Choroid plexus epithelial cell (primary cell): ENCODE measurements around the gene SCG5.

Experiments used
- DNase-seq: peaks from one replicate; pipeline ENCODE4 v3.0.0-alpha.2; 2010; ENCODE audit warnings: low read depth
- H3K4me3 ChIP-seq: 2 replicates; pipeline ENCODE4 v1.5.1; 2011; ENCODE audit warnings: low read depth, mild to moderate bottlenecking, control low read depth, low read length, moderate library complexity
- TF ChIP-seq, protein P1 (sequence below): conservative IDR thresholded peaks from 2 replicates; pipeline ENCODE4 v1.5.1; 2011; ENCODE audit warnings: low read depth, mild to moderate bottlenecking, control low read depth, inconsistent platforms, low read length, moderate library complexity

The SCG5 gene

DNA sequence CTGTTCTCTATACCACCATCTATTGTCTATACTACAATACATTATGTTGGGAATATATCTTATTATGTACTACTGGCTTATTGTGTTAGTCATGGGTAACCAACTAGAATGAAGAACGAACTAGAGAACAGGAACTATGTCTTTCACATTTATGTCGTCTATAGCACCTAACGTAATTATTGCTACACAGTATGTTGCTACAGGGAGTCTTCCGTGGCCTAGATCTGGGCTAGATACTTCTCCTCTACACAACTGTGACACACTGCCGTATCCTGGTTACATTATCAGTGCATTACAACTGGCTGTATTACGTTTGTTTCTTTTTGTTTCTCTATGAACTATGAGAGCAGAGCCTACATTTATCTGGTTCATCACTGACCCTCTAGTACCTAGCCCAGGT is 34.0 kb downstream of the SCG5 start:
- H3K4me3 ChIP-seq = no peak overlapping the region
- no peak for DNase-seq
- TF ChIP-seq, protein P1, sequence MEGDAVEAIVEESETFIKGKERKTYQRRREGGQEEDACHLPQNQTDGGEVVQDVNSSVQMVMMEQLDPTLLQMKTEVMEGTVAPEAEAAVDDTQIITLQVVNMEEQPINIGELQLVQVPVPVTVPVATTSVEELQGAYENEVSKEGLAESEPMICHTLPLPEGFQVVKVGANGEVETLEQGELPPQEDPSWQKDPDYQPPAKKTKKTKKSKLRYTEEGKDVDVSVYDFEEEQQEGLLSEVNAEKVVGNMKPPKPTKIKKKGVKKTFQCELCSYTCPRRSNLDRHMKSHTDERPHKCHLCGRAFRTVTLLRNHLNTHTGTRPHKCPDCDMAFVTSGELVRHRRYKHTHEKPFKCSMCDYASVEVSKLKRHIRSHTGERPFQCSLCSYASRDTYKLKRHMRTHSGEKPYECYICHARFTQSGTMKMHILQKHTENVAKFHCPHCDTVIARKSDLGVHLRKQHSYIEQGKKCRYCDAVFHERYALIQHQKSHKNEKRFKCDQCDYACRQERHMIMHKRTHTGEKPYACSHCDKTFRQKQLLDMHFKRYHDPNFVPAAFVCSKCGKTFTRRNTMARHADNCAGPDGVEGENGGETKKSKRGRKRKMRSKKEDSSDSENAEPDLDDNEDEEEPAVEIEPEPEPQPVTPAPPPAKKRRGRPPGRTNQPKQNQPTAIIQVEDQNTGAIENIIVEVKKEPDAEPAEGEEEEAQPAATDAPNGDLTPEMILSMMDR = no peak

DNA sequence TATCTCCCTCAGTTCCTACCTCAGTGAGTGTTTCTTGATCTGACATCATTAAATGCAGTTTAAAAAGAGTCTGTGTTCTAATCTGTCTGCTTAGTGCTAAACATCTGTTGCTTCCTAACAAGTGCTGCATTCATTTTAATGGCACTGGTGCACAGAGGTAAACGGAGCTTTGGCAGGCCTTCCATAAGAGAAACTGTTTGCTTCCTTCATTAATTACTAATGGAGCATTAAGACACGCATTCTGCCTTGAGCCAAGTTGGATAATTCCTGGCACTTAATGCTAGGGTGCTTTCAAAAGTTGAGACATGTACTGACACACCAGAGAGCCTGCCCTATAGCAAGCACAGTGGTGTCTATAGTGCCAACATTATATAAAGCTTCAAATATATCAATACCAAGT is 34.7 kb downstream of the SCG5 start:
- TF ChIP-seq, protein P1 = no peak
- H3K4me3 ChIP-seq = no peak overlapping the region

DNA sequence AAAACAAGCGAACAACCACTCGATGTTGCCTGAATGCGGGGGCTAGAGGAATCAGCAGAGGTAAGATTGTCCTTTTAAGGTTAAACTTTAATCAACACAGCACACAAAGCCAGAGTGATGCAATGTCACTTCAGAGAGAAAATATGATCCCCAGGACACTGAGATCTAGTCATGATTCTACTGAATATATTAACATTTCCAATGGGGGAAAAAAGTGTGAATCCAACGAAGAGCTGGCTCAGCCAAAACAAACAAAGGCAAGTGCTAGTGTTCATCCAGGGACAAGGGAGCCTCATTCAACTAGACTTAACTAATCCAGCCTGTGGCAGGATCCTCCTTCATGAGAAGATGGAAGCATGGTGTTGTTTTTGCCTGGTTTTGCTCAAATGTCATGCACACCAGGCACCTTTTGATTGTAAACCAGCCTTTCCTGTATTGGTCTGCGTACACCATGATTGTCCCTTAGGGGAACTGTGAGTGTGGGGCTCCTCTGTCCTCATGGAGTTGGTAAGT is 35.8 kb downstream of the SCG5 start:
- TF ChIP-seq, protein P1 = no peak
- peak; percentile 35 for DNase-seq

More for the DNA sequence above, 34.7 kb downstream of the SCG5 start:
- DNase-seq = no peak

DNA sequence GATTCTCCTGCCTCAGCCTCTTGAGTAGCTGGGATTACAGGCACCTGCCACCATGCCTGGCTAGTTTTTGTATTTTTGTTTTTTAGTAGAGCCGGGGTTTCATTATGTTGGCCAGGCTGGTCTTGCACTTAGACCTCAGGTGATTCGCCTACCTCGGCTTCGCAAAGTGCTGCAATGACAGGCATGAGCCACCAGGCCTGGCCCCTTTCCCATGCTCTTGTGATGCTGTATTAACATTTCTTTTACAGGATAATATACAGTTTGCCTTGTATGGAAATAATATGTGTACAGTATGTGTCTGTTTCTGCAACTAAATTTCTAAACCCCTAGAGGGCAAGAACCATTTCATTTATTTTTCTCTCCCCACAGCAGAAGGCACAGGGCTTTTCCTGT is 37.8 kb downstream of the SCG5 start:
- TF ChIP-seq, protein P1 = no peak
- no peak overlapping the region for H3K4me3 ChIP-seq
- DNase-seq = no peak

More for the DNA sequence above, 35.8 kb downstream of the SCG5 start:
- no peak overlapping the region for H3K4me3 ChIP-seq

DNA sequence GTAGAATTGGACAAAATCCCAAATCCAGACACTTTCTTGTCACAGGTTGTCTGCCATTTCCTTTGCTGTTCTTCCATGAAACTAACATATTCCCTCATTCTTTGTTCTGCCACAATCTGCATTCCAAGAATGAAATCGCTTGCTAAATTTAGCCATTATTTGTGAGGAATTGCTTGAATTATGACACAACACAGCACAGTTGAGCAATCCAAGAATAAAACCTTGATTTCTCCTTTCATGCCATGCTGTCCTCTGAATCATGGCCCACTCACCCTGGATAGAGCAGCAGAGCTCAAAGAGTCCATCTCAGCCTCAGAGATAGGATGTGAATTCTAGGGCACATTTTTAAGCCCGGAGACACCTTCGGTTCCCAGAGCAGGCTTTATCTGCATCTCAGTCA is 41.1 kb downstream of the SCG5 start:
- no peak overlapping the region for H3K4me3 ChIP-seq
- DNase-seq = peak; percentile 92
- TF ChIP-seq, protein P1 = no peak

DNA sequence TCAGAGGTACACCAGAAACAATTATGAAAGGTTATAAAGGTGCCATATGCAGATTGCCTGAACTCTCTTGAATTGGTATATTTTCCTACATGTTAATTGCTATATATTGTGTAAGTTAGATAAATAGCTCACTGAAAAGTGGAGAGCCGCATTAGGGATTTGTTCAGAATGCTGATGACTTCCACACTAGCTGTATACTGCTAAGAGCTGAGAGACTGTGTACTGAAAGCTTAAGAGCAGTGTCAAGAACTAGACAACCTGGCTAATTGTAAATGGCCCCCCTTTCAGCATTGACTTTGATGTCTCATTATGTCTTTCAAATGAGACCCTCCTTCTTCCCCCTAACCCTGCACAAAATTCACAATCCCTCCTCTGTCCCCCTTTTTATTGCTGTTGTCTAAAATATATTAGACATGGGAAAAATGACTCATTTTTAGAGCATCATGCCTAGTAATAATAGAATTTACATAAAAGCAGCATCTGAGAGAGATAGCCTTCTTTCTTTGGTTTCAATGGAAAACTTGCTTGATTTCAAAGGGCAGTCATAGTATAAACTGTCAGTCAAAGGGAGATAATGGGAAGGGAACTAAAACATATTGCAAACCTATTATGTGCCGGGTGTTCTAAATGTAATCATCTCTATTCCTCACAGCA is 41.6 kb downstream of the SCG5 start:
- DNase-seq = no peak
- H3K4me3 ChIP-seq = no peak overlapping the region

More for the DNA sequence above, 41.6 kb downstream of the SCG5 start:
- TF ChIP-seq, protein P1 = no peak
